GM18517 (cell line): Measurements from ENCODE around the gene SH3BP5.

Experiments used
- ATAC-seq: cut with Tn5 transposase; IDR thresholded peaks from one replicate; pipeline ENCODE4 v1.9.1; 2021; ENCODE audit warnings: mild to moderate bottlenecking, moderate library complexity; ENCODE audit not compliant: unreplicated experiment

Gene SH3BP5

DNA sequence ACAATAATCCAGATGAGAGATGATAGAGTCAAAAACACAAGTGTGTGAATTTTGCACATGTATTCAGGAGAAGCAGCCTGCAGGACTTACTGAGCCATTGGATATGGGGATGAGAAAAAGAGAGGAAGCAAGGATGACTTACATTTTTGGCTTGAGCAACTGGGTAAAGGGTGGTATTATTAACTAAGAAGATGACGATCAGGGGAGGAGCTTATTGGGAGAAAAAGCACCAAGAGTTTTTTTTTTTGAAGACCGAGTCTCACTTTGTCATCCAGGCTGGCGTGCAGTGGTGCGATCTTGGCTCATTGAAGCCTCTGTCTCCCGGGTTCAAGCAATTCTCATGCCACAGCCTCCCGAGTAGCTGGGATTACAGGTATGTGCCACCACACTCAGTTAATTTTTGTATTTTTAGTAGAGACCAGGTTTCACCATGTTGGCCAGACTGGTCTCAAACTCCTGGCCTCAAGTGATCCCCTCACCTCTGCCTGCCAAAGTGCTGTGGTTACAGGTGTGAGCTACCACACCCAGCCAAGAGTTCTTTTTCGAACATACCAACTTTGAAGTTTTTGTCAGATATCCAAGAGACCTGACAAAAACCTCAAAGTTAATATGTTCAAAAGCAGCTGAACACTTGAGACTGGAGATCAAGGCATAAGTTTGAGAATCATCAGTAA lies 14.8 kb upstream of the SH3BP5 start:
- ATAC-seq: no peak

- no peak for ATAC-seq
These were observed 14.1 kb upstream of the SH3BP5 start for GRCh38 chr3:15346516-15346915.

DNA sequence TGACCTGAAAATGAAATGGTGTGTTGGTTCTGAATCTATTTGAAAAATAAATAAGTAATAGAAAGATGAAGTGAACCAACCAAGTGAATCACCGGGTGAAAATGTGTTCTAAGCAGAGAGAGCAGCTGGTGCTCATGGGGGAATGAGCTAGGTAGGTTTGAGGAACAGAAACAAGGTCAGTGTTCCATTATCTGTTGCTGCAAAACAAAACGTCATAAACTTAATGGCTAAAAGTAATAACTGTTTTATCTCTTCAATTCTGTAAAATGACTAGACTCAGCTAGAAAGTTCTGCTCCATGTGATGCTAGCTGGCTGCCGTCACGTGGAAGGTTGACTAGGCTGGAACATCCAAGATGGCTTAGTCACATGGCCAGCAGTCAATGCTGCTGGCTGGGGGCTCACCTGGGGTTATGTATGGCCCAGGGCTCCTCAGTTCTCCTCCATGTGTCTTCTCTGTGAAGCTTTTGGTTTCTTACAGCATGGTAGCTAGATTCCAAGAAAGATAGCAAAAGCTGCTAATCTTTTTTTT lies 13.3 kb upstream of the SH3BP5 start:
- ATAC-seq: peak; percentile 91

GRCh38 chr3:15345066-15345607 lies 12.8 kb upstream of the SH3BP5 start:
- ATAC-seq: peak; percentile 43

GRCh38 chr3:15342945-15343344 lies 10.6 kb upstream of the SH3BP5 start:
- ATAC-seq: no peak

- ATAC-seq: no peak
These were observed 9.9 kb upstream of the SH3BP5 start for GRCh38 chr3:15342246-15342645.

- no peak for ATAC-seq
These were observed 8.8 kb upstream of the SH3BP5 start for GRCh38 chr3:15341030-15341726.

GRCh38 chr3:15339786-15340215 lies 7.4 kb upstream of the SH3BP5 start:
- no peak for ATAC-seq

- no peak for ATAC-seq
These were observed 6.6 kb upstream of the SH3BP5 start for GRCh38 chr3:15339001-15339400.

- ATAC-seq: no peak
These were observed 5.6 kb upstream of the SH3BP5 start for GRCh38 chr3:15337963-15338362.

DNA sequence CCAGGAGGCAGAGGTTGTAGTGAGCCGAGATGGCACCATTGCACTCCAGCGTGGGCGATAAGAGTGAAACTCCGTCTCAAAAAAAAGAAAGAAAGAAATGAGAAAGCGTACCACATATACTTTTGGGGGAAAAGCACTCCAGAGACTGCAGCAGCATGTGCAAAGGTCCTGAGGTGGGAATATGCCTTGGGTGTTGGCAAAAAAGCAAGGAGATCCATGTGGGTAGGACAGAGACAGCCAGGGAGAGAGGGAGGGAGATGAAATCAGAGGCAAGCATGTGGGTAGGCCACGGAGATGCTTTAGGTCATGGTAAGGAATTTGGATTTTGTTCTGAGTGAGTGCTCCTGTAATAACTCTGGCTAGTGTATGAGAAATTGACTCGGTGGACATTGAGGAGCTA lies 3.7 kb upstream of the SH3BP5 start:
- no peak for ATAC-seq

GRCh38 chr3:15333956-15334263 lies 1.5 kb upstream of the SH3BP5 start:
- no peak for ATAC-seq

DNA sequence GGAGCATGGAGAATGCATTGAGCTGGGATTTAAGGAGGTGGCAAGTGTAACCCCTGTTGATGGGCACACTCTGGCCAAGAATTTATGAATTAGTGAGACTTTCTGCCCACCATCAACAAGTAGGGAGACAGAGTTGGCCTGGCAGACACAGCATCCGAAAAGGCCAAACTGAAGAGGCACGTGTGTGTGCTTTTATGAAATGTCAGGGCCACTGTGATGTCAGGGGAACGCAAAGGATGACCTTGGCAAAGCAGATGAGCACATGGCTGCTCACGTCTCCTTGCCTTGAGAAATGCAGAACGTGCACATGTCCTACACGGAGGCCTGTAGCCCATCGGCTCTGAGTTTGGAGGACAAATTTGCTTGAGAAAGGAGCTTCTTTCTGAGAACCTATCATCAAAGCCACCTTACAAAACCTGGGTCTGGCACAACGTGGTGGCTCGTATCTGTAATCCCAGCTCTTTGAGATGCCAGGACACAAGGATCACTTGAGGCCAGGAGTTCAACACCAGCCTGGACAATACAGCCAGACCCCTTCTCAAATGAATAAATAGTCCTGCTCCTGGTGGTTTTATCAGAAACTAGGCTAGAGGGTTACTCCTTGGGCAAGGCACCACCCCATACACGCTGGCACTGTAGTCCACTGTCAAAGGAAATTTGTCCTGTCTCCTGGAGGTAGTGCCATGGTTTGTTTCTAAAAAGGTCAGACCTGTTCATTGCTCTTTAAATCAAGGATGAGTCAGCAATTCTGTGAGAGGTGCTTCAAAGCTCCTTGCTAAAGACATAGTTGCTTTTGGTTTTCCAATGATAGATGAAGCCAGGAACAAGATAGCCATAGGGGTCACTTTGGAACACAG lies 941 bp upstream of the SH3BP5 start:
- ATAC-seq: no peak

GRCh38 chr3:15331606-15332404 lies 581 bp downstream of the SH3BP5 start:
- peak; percentile 34 for ATAC-seq

DNA sequence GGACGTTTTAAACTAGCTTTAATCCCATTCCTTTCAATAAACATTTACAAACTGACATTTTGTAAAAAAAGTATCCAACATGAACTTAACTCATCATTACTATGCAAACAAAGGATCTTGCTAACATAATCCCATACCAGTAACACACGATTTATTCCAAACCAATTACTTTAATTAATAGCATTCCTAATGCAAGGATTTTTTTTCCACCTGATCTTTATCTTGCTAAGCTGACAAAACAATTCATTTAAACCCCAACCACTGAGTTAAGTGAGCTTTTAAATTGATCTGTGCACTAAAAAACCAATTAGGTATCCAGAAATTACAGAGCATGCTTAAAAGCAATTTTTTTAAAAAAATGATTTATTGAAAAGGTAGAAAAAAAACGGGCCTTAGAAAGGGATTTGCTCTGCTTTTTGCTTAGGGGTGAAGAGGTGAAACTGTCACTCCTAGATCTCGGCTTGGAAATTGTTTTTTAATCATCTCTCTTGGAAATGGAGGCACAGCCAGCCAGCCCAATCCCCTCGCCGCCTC lies 1.2 kb downstream of the SH3BP5 start:
- no peak for ATAC-seq

GRCh38 chr3:15330031-15330596 lies 2.3 kb downstream of the SH3BP5 start:
- no peak for ATAC-seq

- no peak for ATAC-seq
These were observed 3.1 kb downstream of the SH3BP5 start for GRCh38 chr3:15329046-15330005.

DNA sequence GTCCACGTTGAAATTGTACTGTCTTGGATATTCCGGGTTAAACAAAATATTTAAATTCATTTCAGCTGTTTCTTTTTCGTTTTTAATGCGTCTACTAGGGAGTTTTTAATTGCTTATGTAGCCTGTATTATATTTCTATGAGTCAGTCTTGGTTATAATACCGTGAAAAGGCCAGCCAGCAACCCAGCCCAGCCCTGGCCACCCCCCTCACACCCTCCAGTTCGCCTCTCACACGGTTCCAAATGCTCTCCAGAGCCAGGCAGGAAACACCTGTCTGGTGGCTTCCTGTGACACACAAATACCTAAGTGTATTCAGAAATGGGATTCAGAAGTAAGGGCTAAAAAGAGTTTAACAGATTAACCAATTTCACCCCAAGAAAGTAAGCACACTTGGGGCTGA lies 4.4 kb downstream of the SH3BP5 start:
- ATAC-seq: no peak

- no peak for ATAC-seq
These were observed 5.7 kb downstream of the SH3BP5 start for GRCh38 chr3:15326673-15327072.
